GM12892 (cell line): ENCODE data around the gene GABRR1.

Source experiments
- POLR2A ChIP-seq: IDR thresholded peaks from 2 replicates; pipeline ENCODE4 v1.6.1; 2011; ENCODE audit warnings: low read depth, low read length, control low read depth
- POLR2AphosphoS5 ChIP-seq: IDR thresholded peaks from 2 replicates; pipeline ENCODE4 v1.6.1; 2011; ENCODE audit warnings: low read depth, low read length, control low read depth
- TAF1 ChIP-seq: IDR thresholded peaks from 2 replicates; pipeline ENCODE4 v1.6.1; 2011; ENCODE audit warnings: low read depth, mild to moderate bottlenecking, control low read depth, low read length, borderline replicate concordance

- no peak for TF ChIP-seq POLR2AphosphoS5
- TF ChIP-seq POLR2A = no peak
- no peak for TF ChIP-seq TAF1
Observed at GRCh38 chr6:89134723-89135122, 82.4 kb downstream of the GABRR1 start.
